Measurements from ENCODE around the gene UCHL5. TPM values are rescaled to one million over a fixed set of nuclear protein-coding genes. Genes with fewer than 3 reads are reported as not detected.
"Not testable (repeated sequence)": the region's sequence is repeated elsewhere in the genome, so short reads cannot be mapped to it uniquely, and the experiment has no call there.

The UCHL5 gene
- total RNA-seq, 1 donor from 2014 or later: 26.0 TPM

- no peak overlapping the region for H3K27ac ChIP-seq
- no peak for TF ChIP-seq CTCF (IDR thresholded peaks at IDR 0.05)
- no peak overlapping the region for H3K4me3 ChIP-seq
- no peaks in the 10 kb centered on the region for H3K36me3 ChIP-seq
- no peaks in the 10 kb centered on the region for H3K27me3 ChIP-seq (ENCODE audit: low read depth)
- intact Hi-C loops (cut with DNase I): no loop called here
- DNase-seq: no peak
- no peak for ATAC-seq
- H3K4me1 ChIP-seq: no peaks in the 10 kb centered on the region
- no peaks in the 10 kb centered on the region for H3K9me3 ChIP-seq
Observed at GRCh38 chr1:193036337-193037047, 22.7 kb downstream of the UCHL5 start.

GRCh38 chr1:193033610-193034009 is 25.6 kb downstream of the UCHL5 start:
- Histone ChIP-seq H3K4me3 (no peak overlapping the region), H3K4me1 (no peaks in the 10 kb centered on the region), H3K27ac (no peak overlapping the region), H3K36me3 (peaks cover 3% of the 10 kb centered on the region), H3K9me3 (no peaks in the 10 kb centered on the region), H3K27me3 (ENCODE audit: low read depth) (no peaks in the 10 kb centered on the region)
- no peak for TF ChIP-seq CTCF (IDR thresholded peaks at IDR 0.05)
- no peak for ATAC-seq
- no peak for DNase-seq
- intact Hi-C loops (cut with DNase I): no loop called here

- intact Hi-C loops (cut with DNase I); DNase-seq; H3K4me3 ChIP-seq; H3K9me3 ChIP-seq; H3K4me1 ChIP-seq; ATAC-seq; H3K36me3 ChIP-seq; H3K27ac ChIP-seq; H3K27me3 ChIP-seq (ENCODE audit: low read depth): not testable (repeated sequence)
Observed at GRCh38 chr1:193032643-193033427, 26.3 kb downstream of the UCHL5 start.

- ATAC-seq (no peak), DNase-seq (no peak)
- TF ChIP-seq CTCF (IDR thresholded peaks at IDR 0.05): no peak
- H3K36me3 ChIP-seq: peaks cover 19% of the 10 kb centered on the region
- no peak overlapping the region for H3K27ac ChIP-seq
- no peaks in the 10 kb centered on the region for H3K9me3 ChIP-seq
- intact Hi-C loops (cut with DNase I): no loop called here
- no peak overlapping the region for H3K4me3 ChIP-seq
- H3K4me1 ChIP-seq: no peaks in the 10 kb centered on the region
- no peaks in the 10 kb centered on the region for H3K27me3 ChIP-seq (ENCODE audit: low read depth)
Observed at GRCh38 chr1:193031431-193031830, 27.7 kb downstream of the UCHL5 start.

GRCh38 chr1:193030280-193030679 is 28.9 kb downstream of the UCHL5 start:
- TF ChIP-seq CTCF (IDR thresholded peaks at IDR 0.05): no peak
- no peaks in the 10 kb centered on the region for H3K27me3 ChIP-seq (ENCODE audit: low read depth)
- peaks cover 30% of the 10 kb centered on the region for H3K36me3 ChIP-seq

GRCh38 chr1:193025218-193025617 is 33.9 kb downstream of the UCHL5 start:
- no peaks in the 10 kb centered on the region for H3K27me3 ChIP-seq (ENCODE audit: low read depth)
- no peak overlapping the region for H3K27ac ChIP-seq
- no peak for TF ChIP-seq CTCF (IDR thresholded peaks at IDR 0.05)
- ATAC-seq (no peak), DNase-seq (no peak)
- intact Hi-C loops (cut with DNase I): loop anchor here (10.0 kb wide), 1 partner anchor 550 kb away; no protein-coding TSS in a partner anchor
- H3K9me3 ChIP-seq: no peaks in the 10 kb centered on the region
- H3K36me3 ChIP-seq: peaks cover 45% of the 10 kb centered on the region
- H3K4me1 ChIP-seq: no peaks in the 10 kb centered on the region
- no peak overlapping the region for H3K4me3 ChIP-seq

More at GRCh38 chr1:193030280-193030679, 28.9 kb downstream of the UCHL5 start:
- intact Hi-C loops (cut with DNase I): no loop called here
- Histone ChIP-seq H3K4me1 (no peaks in the 10 kb centered on the region), H3K9me3 (no peaks in the 10 kb centered on the region), H3K27ac (no peak overlapping the region), H3K4me3 (no peak overlapping the region)
- no peak for DNase-seq
- ATAC-seq: no peak

All from lower lobe of right lung (tissue), 2 donors.